ENCODE measurements around the gene PTPN4. TPM values are rescaled to one million over a fixed set of nuclear protein-coding genes. Genes with fewer than 3 reads are reported as not detected.

Gene PTPN4
- total and polyA plus RNA-seq, 11 donors, result 3.6 to 49.0 (median 43.0) TPM

DNA sequence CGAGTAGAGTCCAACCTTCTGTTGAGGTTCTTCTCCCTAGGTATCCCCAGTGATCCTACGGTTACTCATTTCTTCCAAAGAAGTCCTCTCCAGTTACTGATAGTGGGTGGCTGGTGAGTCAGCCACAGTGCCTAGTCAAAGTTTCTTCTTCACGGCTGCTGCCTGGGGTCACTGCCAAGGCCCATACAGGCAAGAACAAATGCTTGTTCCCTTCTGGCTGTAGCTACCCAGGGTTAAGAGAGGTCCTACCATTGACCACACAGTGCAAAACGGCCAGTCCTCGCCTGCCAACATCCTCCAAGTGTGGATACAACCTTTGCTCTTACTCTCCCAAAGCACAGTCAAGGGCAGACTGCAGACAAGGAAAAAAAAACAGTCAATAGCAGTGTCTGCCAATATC lies 2.9 kb upstream of the PTPN4 start:
- no peaks in the 10 kb centered on the region for H3K9me3 ChIP-seq
- H3K36me3 ChIP-seq, result no peaks in the 10 kb centered on the region
- 34 to 51% (median 37%) methylated on average over 5 of the region's 5 CpGs for WGBS, 4 donors
- no peak overlapping the region for H3K4me3 ChIP-seq
- H3K27ac ChIP-seq, result peak overlapping the region in 9 of 12 donors; percentile 3 to 51 (median 29)
- ATAC-seq (peak; percentile 13 to 59 (median 36)), DNase-seq (peak; percentile 37 to 89 (median 74))
- H3K4me1 ChIP-seq, result peaks cover 0 to 26% (median 13%) of the 10 kb centered on the region in 12 donors
- TF ChIP-seq, protein P1, sequence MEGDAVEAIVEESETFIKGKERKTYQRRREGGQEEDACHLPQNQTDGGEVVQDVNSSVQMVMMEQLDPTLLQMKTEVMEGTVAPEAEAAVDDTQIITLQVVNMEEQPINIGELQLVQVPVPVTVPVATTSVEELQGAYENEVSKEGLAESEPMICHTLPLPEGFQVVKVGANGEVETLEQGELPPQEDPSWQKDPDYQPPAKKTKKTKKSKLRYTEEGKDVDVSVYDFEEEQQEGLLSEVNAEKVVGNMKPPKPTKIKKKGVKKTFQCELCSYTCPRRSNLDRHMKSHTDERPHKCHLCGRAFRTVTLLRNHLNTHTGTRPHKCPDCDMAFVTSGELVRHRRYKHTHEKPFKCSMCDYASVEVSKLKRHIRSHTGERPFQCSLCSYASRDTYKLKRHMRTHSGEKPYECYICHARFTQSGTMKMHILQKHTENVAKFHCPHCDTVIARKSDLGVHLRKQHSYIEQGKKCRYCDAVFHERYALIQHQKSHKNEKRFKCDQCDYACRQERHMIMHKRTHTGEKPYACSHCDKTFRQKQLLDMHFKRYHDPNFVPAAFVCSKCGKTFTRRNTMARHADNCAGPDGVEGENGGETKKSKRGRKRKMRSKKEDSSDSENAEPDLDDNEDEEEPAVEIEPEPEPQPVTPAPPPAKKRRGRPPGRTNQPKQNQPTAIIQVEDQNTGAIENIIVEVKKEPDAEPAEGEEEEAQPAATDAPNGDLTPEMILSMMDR (IDR thresholded peaks at IDR 0.05), result no peak
- TF ChIP-seq POLR2A (IDR thresholded peaks at IDR 0.05), result no peak
- H3K27me3 ChIP-seq, result no peaks in the 10 kb centered on the region
- intact Hi-C loops (cut with DNase I), result loop anchor here in 6 of 10 donors (5.0 to 10.0 kb wide), 7 partner anchors 52 to 558 kb away; no protein-coding TSS in a partner anchor

GRCh38 chr2:119758881-119759450 lies 756 bp upstream of the PTPN4 start:
- H3K36me3 ChIP-seq, result no peaks in the 10 kb centered on the region
- intact Hi-C loops (cut with DNase I), result loop anchor here in 6 of 10 donors (5.0 to 10.0 kb wide), 7 partner anchors 54 to 556 kb away; no protein-coding TSS in a partner anchor
- no peaks in the 10 kb centered on the region for H3K27me3 ChIP-seq
- H3K4me3 ChIP-seq, result peak overlapping the region; percentile 62 to 95 (median 86)
- DNase-seq, result no peak
- WGBS, 4 donors, result 40 to 44% (median 42%) methylated on average over 13 of the region's 13 CpGs
- no peaks in the 10 kb centered on the region for H3K9me3 ChIP-seq
- TF ChIP-seq POLR2A (IDR thresholded peaks at IDR 0.05), result no peak
- TF ChIP-seq, protein P1 (IDR thresholded peaks at IDR 0.05), result no peak
- peaks cover 0 to 46% (median 32%) of the 10 kb centered on the region in 12 donors for H3K4me1 ChIP-seq
- peak overlapping the region; percentile 87 to 98 (median 96) for H3K27ac ChIP-seq
- no peak for ATAC-seq

DNA sequence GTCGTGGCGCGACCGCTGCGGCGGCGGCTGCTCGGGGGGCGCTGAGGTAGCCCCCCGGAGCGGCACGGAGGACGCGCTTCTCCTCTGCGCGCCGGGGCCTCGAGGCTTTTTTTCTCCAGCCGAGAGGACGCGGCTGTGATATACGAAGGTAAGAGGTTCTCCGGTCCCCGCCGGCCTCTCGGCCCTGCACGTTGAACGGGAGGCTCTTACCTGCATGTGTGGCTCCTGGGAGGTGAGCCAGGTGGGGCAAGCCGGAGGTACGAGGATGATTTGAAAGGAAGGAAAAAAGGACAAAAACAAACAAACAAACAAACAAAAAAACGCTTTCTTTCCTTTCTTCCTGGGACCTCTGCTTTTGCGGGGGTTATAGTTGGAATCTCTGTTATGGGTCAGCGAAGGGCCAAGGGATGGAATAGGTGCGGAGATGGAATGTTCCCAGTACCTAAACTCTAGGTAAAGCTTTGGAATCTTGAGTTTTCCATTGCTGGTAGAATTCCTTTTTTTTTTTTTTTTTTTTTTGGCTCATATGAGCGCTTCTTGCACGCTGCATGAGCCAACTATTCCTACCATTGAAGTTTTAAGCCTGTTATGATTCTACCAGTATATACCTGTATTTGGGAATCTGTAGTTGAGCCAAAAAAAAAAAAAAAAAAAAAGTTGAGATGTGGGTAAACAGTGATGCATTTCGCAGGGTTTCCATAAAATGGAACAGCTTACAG lies 674 bp downstream of the PTPN4 start:
- DNase-seq (peak in 3 of 5 donors; percentile 24 to 38 (median 35)), ATAC-seq (no peak)
- peak overlapping the region; percentile 87 to 98 (median 96) for H3K27ac ChIP-seq
- TF ChIP-seq, protein P1 (IDR thresholded peaks at IDR 0.05), result no peak
- TF ChIP-seq POLR2A (IDR thresholded peaks at IDR 0.05), result no peak
- H3K27me3 ChIP-seq, result no peaks in the 10 kb centered on the region
- intact Hi-C loops (cut with DNase I), result loop anchor here in 2 of 10 donors (5.0 to 10.0 kb wide), 3 partner anchors 37 to 396 kb away; partner anchors contain the start of genes C2orf76 (in 1 of the 2) and DBI (in 1 of the 2)
- H3K4me3 ChIP-seq, result peak overlapping the region; percentile 62 to 95 (median 86)
- H3K36me3 ChIP-seq, result no peaks in the 10 kb centered on the region
- WGBS, 4 donors, result 0 to 1% (median 1%) methylated on average over 21 to 37 of the region's 37 CpGs
- H3K9me3 ChIP-seq, result no peaks in the 10 kb centered on the region
- peaks cover 0 to 47% (median 33%) of the 10 kb centered on the region in 12 donors for H3K4me1 ChIP-seq

GRCh38 chr2:119760956-119761275 lies 1.2 kb downstream of the PTPN4 start:
- DNase-seq (no peak), ATAC-seq (no peak)
- peak overlapping the region in 9 of 12 donors; percentile 2 to 97 (median 95) for H3K27ac ChIP-seq
- H3K27me3 ChIP-seq, result no peaks in the 10 kb centered on the region
- H3K36me3 ChIP-seq, result no peaks in the 10 kb centered on the region
- H3K4me1 ChIP-seq, result peaks cover 0 to 52% (median 33%) of the 10 kb centered on the region in 12 donors
- 1 to 2% (median 1%) methylated on average over 4 of the region's 4 CpGs for WGBS, 4 donors
- no peak for TF ChIP-seq POLR2A (IDR thresholded peaks at IDR 0.05)
- TF ChIP-seq, protein P1 (IDR thresholded peaks at IDR 0.05), result no peak
- H3K9me3 ChIP-seq, result no peaks in the 10 kb centered on the region
- intact Hi-C loops (cut with DNase I), result loop anchor here in 2 of 10 donors (5.0 to 10.0 kb wide), 3 partner anchors 36 to 396 kb away; partner anchors contain the start of genes C2orf76 (in 1 of the 2) and DBI (in 1 of the 2)
- H3K4me3 ChIP-seq, result peak overlapping the region; percentile 62 to 95 (median 86)
